GM18519 (cell line): ENCODE measurements around the gene INA.

Experiments
- ATAC-seq: cut with Tn5 transposase; IDR thresholded peaks from one replicate; pipeline ENCODE4 v1.9.1; 2021; ENCODE audit warnings: mild to moderate bottlenecking, moderate library complexity; ENCODE audit not compliant: unreplicated experiment, low FRiP score

The INA gene

DNA sequence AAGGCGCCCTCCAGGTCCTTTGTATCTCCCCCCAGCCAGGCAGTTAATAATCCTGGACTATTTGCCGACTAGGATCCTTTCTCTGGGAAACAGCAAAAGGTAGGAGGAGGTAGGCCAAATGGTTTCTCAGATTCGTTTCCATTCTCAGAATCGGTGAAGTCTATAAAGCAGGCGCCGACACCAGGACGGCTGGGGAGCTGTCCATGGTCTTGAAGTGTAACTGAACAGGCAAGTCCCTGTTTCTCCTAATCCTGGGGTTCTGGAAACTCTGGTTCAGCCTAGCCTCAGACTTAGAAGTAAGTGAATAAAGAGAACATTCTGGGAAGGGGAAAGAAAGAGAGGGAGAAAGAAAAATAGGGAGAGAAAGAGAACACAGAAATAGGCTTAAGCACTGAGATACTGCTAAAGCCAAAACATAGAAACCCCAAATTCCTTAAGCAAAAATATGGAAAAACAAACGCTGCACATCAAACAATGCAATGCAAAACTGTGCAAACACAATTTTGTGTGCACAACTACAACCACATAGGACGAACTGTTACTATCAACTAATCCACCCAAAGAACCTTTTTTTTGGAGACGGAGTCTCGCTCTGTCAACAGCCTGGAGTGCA is 11.1 kb upstream of the INA start:
- ATAC-seq: no peak

DNA sequence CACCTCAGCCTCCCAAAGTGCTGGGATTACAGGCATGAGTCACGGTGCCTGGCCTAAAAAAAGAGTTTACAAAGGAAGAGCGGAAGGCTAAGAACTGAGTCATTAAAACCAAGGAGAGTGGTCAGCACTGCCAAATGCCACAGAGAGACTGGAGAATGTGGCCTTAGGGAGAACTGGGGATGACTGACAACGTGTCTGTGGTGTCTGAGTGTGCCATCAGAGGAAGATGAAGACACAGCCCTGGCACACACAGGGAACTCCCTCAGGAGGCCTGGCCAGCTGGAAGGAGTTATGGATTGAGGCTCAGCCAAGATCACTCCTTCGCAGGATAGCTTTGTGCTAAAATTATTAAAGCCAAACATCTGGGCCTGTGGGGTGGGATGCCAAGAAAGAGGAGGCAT is 3.9 kb upstream of the INA start:
- ATAC-seq: no peak

DNA sequence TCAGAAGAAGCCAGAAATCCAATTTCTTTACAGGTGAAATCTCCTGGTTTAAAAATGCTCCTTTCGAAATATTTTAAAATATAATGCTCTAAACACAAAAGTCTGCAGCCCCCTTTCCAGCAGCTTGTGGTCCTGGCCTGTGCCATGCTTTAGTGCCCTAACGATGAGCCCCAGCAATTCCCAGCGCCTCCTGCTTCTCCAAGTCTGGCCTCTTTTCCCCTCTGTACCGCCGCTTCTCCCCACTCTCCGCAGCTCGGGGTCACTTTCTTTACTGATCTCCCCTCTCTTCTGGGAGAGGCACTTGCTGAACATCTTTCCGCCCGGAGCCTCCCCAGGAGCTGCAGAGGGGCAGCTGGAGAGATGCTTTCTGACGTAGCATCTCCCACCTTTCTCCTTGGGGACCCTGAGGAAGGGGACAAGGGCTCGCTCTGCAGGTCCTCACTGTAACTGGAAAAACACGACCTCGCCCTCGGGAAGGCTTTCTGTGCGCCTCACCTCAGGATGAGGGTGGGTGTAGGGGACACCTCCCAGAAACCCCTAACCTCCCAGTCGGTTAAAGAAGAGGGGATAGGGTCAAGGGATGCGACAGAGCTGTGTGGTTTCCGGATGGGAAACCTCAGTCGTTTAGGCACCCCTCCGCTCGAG is 565 bp upstream of the INA start:
- ATAC-seq: no peak

DNA sequence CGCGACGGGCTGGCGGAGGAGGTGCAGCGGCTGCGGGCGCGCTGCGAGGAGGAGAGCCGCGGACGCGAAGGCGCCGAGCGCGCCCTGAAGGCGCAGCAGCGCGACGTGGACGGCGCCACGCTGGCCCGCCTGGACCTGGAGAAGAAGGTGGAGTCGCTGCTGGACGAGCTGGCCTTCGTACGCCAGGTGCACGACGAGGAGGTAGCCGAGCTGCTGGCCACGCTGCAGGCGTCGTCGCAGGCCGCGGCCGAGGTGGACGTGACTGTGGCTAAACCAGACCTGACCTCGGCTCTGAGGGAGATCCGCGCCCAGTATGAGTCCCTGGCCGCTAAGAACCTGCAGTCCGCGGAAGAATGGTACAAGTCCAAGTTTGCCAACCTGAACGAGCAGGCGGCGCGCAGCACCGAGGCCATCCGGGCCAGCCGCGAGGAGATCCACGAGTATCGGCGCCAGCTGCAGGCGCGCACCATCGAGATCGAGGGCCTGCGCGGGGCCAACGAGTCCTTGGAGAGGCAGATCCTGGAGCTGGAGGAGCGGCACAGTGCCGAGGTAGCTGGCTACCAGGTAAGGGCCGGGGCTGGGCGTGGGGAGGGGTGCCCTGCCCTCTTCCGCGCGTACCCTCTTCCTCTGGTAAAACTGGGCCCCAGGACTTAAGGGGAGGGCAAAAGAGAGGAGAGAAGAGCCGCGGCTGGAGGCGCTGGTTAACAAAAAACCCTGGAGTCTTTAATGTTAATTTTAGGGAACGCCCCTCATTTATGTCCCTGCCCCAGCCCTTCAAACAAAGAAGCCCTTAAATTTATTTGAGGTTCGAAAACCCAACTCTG is 987 bp downstream of the INA start:
- ATAC-seq: no peak

DNA sequence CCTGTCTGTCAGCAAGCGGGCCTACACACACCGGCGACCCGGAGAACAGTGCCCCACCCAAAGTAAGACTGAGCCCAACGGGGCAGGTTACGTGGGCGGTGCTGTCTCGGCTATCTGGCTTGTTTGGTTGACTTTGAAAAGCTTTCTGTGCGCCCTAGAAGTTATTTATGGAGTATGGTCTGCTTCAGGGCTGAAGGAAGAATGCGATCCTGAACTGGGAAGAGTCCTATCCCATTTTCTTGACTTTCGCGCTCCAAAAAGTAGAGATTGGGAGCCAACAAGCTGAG is 1.5 kb downstream of the INA start:
- ATAC-seq: no peak

DNA sequence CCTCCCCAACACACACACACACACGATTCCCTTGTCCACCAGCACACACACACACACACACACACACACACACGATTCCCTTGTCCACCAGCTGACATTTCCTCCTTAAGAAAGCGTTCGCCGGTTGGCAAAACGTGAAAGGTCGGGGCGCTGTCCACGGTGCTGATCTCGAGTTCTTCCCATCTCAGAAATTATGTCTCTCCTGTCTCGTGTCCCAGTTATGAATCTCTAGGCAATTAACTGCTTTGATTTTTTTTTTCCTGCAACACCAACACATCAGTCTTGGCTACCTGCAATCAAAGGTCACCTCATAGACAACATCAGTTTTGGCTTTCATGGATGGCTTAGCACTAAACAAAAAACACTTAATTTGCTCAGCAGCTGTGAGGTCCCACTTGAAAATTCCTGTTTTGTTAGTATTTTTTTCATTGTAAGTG is 1.9 kb downstream of the INA start:
- no peak for ATAC-seq

DNA sequence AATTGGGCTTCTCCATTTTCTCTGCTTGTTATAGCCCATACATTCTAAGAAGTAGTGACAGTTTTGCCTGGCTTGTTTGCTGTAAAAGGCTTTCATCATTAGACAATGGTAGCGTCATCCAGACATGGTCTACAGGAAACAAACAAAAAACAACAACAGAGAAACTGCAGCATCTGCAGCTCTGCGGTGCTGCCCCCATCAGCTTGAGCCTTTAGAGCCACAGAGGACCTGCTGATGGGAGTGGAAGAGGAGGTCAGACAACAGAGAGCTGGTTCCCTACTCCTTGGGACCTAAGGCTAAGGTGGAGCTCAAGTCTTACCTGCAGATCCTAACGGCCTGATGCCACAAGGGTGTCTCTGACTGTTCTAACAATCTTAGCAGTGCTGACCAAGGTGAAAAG is 3.1 kb downstream of the INA start:
- ATAC-seq: no peak

DNA sequence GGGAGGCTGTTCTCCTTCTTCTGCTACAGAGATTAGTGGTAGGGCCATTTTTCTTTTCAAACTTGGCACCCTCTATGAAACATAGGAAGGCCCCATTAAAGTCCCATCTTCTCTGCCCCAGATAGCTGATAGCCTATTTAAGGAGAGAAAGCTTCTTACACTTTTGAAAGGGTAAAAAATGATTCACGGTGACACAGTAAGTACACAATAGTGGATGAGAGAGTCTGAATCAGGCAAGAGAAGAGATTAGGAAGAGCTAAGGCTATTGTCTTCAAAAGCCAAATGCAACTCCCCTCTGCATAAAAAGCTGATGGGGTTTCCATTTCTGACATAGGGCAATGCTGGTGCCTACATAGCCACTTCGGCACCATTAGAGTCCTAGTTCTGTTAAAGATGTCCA is 3.6 kb downstream of the INA start:
- no peak for ATAC-seq

DNA sequence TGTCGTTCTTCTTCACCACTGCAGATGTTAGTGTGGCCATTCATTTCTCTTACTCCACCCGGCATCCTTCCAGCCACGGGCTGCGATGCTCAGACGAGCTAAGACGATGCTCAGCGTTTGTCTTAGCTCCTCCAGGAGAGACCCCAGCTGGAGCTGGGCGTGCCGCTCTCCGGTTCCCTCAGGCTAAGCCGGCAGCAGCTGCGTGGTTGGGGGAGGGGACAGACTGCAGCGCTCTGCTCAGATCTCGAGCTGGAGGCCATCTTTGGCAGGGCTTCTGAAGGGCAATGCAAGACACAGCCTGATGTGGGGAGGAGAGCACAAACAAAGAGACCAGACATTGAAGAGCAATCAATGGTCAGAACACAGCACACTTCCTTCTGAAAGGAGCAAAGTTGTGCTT is 4.8 kb downstream of the INA start:
- ATAC-seq: no peak

DNA sequence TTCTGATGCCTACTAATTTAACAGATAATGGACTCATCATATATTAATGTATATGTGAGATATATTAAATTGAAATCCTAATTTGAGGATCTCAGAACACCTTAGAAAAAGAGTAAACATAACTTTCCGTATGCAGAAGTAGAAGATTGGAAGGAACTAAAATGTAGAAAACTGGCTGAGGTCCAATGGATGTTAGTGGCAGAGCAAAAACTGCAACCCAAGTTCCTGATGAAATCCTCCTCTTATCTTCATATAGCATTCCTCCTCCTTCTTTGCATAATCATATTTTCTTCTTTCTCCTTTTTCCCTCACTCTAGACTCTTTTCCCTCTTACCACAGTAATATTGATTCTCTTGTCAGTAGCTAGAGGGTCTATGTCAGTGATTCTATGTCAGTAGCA is 6.0 kb downstream of the INA start:
- ATAC-seq: no peak

DNA sequence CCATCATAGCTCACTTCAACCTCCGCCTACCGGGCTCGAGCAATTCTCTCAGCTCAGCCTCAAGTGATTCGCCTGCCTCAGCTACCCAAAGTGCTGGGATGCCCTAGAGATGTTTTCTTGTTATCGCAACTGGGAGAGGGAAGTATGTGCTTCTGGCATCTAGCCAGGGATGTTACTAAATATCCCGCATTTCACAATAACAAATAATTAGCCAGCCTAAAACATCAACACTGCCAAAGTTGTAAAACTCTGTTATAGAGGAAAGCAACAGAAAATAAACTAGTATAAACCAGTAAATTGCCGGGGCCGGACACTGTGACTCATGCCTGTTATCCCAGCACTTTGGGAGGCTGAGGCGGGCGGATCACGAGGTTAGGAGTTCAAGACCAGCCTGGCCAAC is 7.2 kb downstream of the INA start:
- no peak for ATAC-seq

DNA sequence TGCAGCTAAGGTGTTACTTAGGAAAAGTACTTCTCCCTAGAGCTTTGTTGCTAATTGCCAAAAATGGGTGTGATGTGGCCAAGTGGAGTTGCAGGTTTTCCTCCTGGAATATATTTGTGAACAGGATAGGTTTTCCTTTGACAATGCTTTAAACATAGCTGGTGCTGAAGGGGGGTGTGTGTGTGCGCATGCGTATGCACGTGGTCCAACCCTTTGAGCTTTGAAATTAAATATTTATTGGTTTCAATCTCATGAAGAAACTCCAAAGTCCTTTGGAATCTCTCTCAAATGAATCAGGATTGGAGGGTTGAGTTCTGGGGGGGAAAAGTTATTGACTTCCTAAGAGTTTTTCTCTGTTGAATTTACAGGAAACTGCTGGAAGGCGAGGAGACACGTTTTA is 11.1 kb downstream of the INA start:
- no peak for ATAC-seq

DNA sequence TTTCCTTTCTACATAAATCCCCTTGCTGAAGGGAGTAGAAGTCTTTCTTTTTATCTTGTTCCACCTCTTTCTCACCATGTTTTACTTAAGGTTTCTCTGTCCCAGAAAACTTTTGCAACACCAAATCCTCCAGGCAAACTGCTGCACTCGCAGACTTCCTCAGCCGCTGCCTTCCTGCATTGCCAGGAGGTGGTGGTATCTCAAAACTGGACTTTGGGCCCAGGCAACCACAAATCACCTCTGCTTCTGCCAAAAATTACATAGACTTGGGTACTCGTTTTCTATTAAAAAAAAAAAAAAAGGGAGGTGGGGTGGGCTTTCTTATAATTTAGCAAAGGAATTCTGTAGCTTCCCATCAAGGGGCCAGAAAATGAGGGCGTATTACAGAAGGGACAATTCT is 14.7 kb downstream of the INA start:
- ATAC-seq: no peak

DNA sequence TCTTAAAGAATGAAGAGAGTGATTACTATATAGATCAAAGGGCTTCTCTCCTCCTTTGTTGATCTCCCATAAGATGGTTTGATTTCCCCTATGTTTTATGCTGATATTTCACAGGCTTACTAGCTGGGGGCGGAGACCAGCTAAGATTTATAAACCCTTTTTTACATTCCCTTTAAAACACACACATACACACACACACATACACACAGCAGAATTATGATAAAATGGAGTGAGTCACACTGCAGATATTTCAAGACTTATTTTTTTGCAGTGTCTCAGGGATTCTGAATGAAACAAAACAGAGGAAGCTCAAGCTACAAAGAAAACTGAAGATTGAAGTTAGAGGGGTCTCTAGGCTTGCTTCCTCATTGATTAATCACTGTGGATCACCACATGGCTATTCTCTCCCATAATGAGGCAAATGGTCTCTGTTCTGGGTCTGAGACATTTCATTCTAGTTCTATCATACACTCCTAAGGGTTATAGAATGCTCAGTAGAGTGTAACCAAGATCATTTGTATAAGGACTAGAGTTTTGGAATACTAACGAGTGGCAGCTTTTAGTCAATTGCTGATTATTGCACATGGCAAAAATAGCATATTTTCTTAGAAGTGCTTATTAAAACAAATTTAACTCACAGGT is 18.6 kb downstream of the INA start:
- ATAC-seq: no peak

DNA sequence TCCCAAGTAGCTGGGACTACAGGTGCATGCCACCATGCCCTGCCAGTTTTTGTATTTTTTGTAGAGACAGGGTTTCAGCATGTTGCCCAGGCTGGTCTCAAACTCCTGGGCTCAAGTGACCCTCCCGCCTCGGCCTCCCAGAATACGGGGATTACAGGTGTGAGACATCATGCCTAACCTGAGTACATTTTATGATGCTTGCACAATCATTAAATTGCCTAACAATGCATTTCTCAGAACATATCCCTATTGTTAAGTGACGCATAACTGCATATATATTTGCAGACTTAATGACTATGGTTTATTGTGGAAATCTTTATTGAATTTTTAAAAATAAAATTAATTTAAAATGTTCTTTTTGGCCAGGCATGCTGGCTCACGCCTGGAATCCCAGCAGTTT is 30.7 kb downstream of the INA start:
- ATAC-seq: no peak

DNA sequence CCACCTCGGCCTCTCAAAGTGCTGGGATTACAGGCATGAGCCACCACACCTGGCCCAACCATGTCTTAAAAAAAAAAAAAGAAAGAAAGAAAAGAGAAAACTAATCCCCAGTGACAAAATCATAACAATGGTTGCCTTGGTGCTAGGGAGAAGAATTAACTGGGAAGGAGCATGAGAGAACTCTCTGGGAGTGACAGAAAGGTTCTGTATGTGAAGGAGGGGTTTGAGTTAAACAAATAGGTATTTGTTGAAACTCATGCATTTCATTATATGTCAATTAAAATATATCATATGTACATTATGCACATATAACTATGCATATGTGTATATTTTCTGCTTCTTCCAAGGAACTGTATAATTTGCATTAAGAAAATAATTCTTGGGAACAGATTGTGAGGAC is 33.3 kb downstream of the INA start:
- ATAC-seq: no peak

DNA sequence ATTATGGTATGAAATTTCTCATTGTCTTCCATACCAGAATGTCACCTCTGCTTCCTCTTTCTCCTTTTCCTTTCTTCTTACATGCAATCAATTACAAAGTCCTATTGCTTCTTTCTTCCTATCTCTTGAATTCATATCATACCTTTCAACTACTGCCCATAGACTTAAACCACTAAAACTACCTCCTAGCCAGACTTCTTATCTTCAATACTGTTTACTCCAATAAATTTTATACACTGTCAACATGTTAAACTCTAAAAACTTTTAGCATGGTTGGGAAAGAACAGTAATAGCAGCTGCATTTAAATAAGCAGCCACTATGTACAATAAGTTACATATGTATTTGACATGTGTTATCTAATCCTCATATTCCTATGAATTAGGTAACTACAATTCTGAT is 39.1 kb downstream of the INA start:
- ATAC-seq: no peak

DNA sequence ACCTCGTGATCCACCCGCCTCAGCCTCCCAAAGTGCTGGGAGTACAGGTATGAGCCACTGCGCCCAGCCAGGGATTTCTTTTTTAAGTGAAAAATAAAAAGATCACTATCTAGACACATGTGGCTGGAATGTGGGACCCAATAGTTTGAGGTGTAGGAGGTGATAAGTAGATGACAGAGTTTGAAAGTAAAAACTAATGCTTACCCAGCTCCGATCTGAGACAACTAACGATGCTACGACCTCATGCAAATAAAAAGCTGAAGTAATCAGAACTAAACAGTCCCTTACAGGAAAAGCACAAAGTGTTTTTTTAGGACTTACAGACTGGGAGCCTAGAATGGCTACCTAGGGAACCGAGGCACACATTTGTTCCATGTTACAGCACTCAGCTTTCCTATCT is 51.0 kb downstream of the INA start:
- ATAC-seq: no peak

DNA sequence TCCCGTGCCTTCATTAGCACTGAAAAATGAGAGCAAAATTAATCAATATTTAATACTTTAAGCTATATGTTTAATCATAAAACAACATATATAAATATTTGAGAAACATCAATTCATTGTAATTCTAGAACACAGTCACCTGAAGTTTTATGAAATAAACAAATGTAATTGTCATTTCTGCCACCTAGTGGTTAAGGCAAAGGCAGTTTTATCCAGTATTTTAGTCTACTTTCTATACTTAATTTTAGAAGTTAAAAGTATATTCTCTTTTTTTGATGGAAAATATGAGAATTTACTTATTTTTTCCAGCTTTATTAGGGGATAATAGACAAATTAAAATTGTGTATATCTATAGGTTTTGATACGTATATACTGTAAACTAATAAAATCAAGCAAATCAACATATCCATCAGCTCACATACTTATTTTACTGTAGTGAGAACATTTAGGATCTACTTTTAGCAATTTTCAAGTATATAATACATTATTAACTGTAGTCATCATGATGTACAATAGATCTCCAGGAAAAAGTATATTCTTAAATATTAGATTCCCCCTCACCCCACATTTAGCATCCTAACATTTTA is 57.1 kb downstream of the INA start:
- no peak for ATAC-seq

DNA sequence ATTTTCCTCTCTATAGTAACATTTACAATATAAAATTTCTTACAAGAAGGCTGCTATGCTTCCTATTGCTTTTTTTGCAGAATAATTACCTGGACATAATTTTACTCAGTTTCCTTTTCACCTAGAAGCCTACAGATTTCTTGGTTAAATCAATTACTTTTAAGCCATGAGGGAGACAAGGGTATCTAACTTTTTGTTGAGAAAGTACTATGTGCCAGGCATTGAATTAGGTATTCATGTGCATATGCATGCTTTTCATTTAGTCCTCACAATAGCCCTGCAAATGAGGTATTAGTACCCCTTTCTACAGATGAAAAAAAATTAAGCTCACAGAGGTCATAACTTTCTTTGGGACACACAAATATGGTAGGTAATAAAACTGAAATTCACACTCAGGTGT is 57.6 kb downstream of the INA start:
- no peak for ATAC-seq

DNA sequence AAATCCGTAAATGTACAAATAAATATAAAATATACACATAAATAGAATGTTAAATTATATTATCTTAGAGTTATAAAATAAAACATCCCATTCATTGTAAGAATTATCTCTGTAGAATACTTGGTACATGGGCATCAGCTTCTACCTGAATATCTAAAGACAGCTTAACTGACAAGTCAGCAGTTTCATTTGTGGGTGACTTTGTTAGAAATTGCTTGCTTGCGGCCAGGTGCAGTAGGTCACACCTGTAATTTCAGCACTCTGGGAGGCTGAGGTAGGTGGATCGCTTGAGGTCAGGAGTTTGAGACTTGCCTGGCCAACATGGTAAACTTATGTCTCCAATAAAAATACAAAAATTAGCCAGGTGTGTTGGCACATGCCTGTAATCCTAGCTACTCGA is 59.4 kb downstream of the INA start:
- no peak for ATAC-seq
